ENCODE data around the gene SIGLEC10. TPM values are rescaled to one million over a fixed set of nuclear protein-coding genes. Genes with fewer than 3 reads are reported as not detected.

SIGLEC10 gene
- total RNA-seq, 1 experiment from 2014 or later: not detected

GRCh38 chr19:51457351-51458013 is 40.0 kb upstream of the SIGLEC10 start:
- no peak overlapping the region for H3K4me3 ChIP-seq
- no peaks in the 10 kb centered on the region for H3K9me2 ChIP-seq (ENCODE audit: insufficient read depth)
- intact Hi-C loops (cut with micrococcal nuclease; ENCODE audit: unreplicated experiment): no loop called here
- DNase-seq: no peak
- TF ChIP-seq EZH2 (IDR thresholded peaks at IDR 0.05; ENCODE audit: low read depth) (no peak), CTCF (conservative IDR thresholded peaks at IDR 0.05) (no peak)
- H4K20me1 ChIP-seq (ENCODE audit: insufficient read depth): peaks cover 4% of the 10 kb centered on the region; the same call in 1 of the 2 replicates
- H3K27ac ChIP-seq: no peak overlapping the region
- no peaks in the 10 kb centered on the region for H3K79me2 ChIP-seq (ENCODE audit: low read depth)
- H2AFZ ChIP-seq: no peak overlapping the region
- no peaks in the 10 kb centered on the region for H3K36me3 ChIP-seq (ENCODE audit: low read depth)
- no TSS peak for BruUV-seq (replicated peaks)
- no peak overlapping the region for H3K4me2 ChIP-seq
- POLR2A ChIA-PET (ENCODE audit: unreplicated experiment): no interaction called here
- no peaks in the 10 kb centered on the region for H3K9me3 ChIP-seq (ENCODE audit: insufficient read depth, low read depth)
- no peaks in the 10 kb centered on the region for H3K4me1 ChIP-seq (replicated peaks; ENCODE audit: insufficient read depth)
- CTCF ChIA-PET: interaction anchor here (0.6 kb wide), 1 partner anchor 754 kb away, joined by 7 read pairs; no protein-coding TSS in a partner anchor
- H3F3A ChIP-seq (ENCODE audit: insufficient read depth, low read depth): no peaks in the 10 kb centered on the region
- peaks cover 95% of the 10 kb centered on the region for H3K27me3 ChIP-seq (ENCODE audit: insufficient read depth, low read depth)

GRCh38 chr19:51456541-51457290 is 39.3 kb upstream of the SIGLEC10 start:
- no peaks in the 10 kb centered on the region for H3K9me2 ChIP-seq (ENCODE audit: insufficient read depth)
- ChIA-PET CTCF (no interaction called here), POLR2A (ENCODE audit: unreplicated experiment) (no interaction called here)
- peaks cover 4% of the 10 kb centered on the region; the same call in 1 of the 2 replicates for H4K20me1 ChIP-seq (ENCODE audit: insufficient read depth)
- no peaks in the 10 kb centered on the region for H3K4me1 ChIP-seq (replicated peaks; ENCODE audit: insufficient read depth)
- no peaks in the 10 kb centered on the region for H3K79me2 ChIP-seq (ENCODE audit: low read depth)
- no peaks in the 10 kb centered on the region for H3F3A ChIP-seq (ENCODE audit: insufficient read depth, low read depth)
- H3K9me3 ChIP-seq (ENCODE audit: insufficient read depth, low read depth): no peaks in the 10 kb centered on the region
- BruUV-seq (replicated peaks): no TSS peak
- no peak for TF ChIP-seq EZH2 (IDR thresholded peaks at IDR 0.05; ENCODE audit: low read depth)
- H3K4me2 ChIP-seq: no peak overlapping the region
- no peak overlapping the region for H2AFZ ChIP-seq
- H3K27ac ChIP-seq: no peak overlapping the region
- H3K27me3 ChIP-seq (ENCODE audit: insufficient read depth, low read depth): peaks cover 95% of the 10 kb centered on the region
- no peak overlapping the region for H3K4me3 ChIP-seq
- intact Hi-C loops (cut with micrococcal nuclease; ENCODE audit: unreplicated experiment): no loop called here
- H3K36me3 ChIP-seq (ENCODE audit: low read depth): no peaks in the 10 kb centered on the region
- no peak for DNase-seq

GRCh38 chr19:51450730-51451307 is 33.4 kb upstream of the SIGLEC10 start:
- no peaks in the 10 kb centered on the region for H3K9me3 ChIP-seq (ENCODE audit: insufficient read depth, low read depth)
- H3F3A ChIP-seq (ENCODE audit: insufficient read depth, low read depth): no peaks in the 10 kb centered on the region
- POLR2A ChIA-PET (ENCODE audit: unreplicated experiment): no interaction called here
- H3K27me3 ChIP-seq (ENCODE audit: insufficient read depth, low read depth): peaks cover 94% of the 10 kb centered on the region
- H3K79me2 ChIP-seq (ENCODE audit: low read depth): no peaks in the 10 kb centered on the region
- no peaks in the 10 kb centered on the region for H3K36me3 ChIP-seq (ENCODE audit: low read depth)
- peaks cover 4% of the 10 kb centered on the region; the same call in 1 of the 2 replicates for H4K20me1 ChIP-seq (ENCODE audit: insufficient read depth)
- no peak overlapping the region for H3K27ac ChIP-seq
- intact Hi-C loops (cut with micrococcal nuclease; ENCODE audit: unreplicated experiment): no loop called here
- TF ChIP-seq EZH2 (IDR thresholded peaks at IDR 0.05; ENCODE audit: low read depth): no peak
- no peak for TF ChIP-seq CTCF (conservative IDR thresholded peaks at IDR 0.05)
- no peak overlapping the region for H2AFZ ChIP-seq
- no TSS peak for BruUV-seq (replicated peaks)
- H3K4me1 ChIP-seq (replicated peaks; ENCODE audit: insufficient read depth): no peaks in the 10 kb centered on the region
- H3K9me2 ChIP-seq (ENCODE audit: insufficient read depth): no peaks in the 10 kb centered on the region
- no peak for DNase-seq
- H3K4me2 ChIP-seq: no peak overlapping the region
- CTCF ChIA-PET: no interaction called here
- H3K4me3 ChIP-seq: no peak overlapping the region
